SK-N-SH (cell line): ENCODE results near the gene CIAO2A. TPM values are rescaled to one million over a fixed set of nuclear protein-coding genes. Genes with fewer than 3 reads are reported as not detected.

Source experiments
- CTCF ChIA-PET: fragments of 300-600, 350-600 bp; formaldehyde crosslinking; extraction: SDS; loops from one replicate; lab custom pipeline; 2021; lab: Yijun Ruan, JAX
- POLR2A ChIA-PET: fragments of 350-600 bp; sonication (Branson Sonifier 250); formaldehyde crosslinking; extraction: SDS; loops from one replicate; lab custom pipeline; 2020; ENCODE audit warnings: antibody characterized with exemption, inconsistent platforms; lab: Yijun Ruan, JAX
- DNase-seq: peaks from one replicate; pipeline ENCODE4 v3.0.0; 2012
- H2AFZ ChIP-seq: fragments of 200-600 bp; sonication (generic); 2 replicates; pipeline ENCODE4 v1.8.1; 2016; ENCODE audit warnings: antibody characterized with exemption, mild to moderate bottlenecking, low read depth
- H3F3A ChIP-seq: fragments of 200-600 bp; sonication (generic); replicated peaks from 2 replicates; pipeline ENCODE3; 2016; ENCODE audit warnings: antibody characterized with exemption, mild to moderate bottlenecking; ENCODE audit not compliant: insufficient read depth
- H3K27ac ChIP-seq, 2 experiments: fragments of 200-500 bp in 1 of 2; fragments of 200-600 bp in 1 of 2; sonication (Bioruptor generic) in 1 of 2; sonication (generic), shearing (Covaris generic) in 1 of 2; 2 replicates each; pipeline versions ENCODE4 v1.5.1 to v1.6.1; 2014 to 2016; ENCODE audit warnings: low read depth in 2 of 2, inconsistent platforms in 1 of 2, low read length in 1 of 2, mild to moderate bottlenecking in 1 of 2, mixed read lengths in 1 of 2
- H3K27me3 ChIP-seq: fragments of 200-600 bp; sonication (generic), shearing (Covaris generic); 2 replicates; pipeline ENCODE4 v1.6.1; 2016; ENCODE audit warnings: mixed run types; ENCODE audit not compliant: insufficient read depth
- H3K36me3 ChIP-seq, 2 experiments: fragments of 200-500 bp in 1 of 2; fragments of 200-600 bp in 1 of 2; sonication (Bioruptor generic) in 1 of 2; sonication (generic) in 1 of 2; replicated peaks in 1 of 2; 2 replicates each; pipeline versions ENCODE3 to v1.5.1; 2014 to 2016; ENCODE audit warnings: low read length in 1 of 2, mild to moderate bottlenecking in 1 of 2; ENCODE audit not compliant: insufficient read depth in 2 of 2, control insufficient read depth in 1 of 2
- H3K4me1 ChIP-seq, 2 experiments: fragments of 200-500 bp in 1 of 2; fragments of 200-600 bp in 1 of 2; sonication (Bioruptor generic) in 1 of 2; sonication (generic), shearing (Covaris generic) in 1 of 2; 2 replicates each; pipeline versions ENCODE4 v1.5.1 to v1.6.1; 2014 to 2016; ENCODE audit warnings: low read depth in 1 of 2, low read length in 1 of 2, mixed run types in 1 of 2; ENCODE audit not compliant: insufficient read depth in 2 of 2, control insufficient read depth in 1 of 2
- H3K4me2 ChIP-seq: fragments of 200-600 bp; sonication (generic), shearing (Covaris generic); 2 replicates; pipeline ENCODE4 v1.6.1; 2017; ENCODE audit warnings: mixed run types
- H3K4me3 ChIP-seq, 2 experiments: fragments of 200-500 bp in 1 of 2; fragments of 200-600 bp in 1 of 2; sonication (Bioruptor generic) in 1 of 2; sonication (generic), shearing (Covaris generic) in 1 of 2; 2 replicates each; pipeline versions ENCODE4 v1.5.1 to v1.8.1; 2014 to 2016; ENCODE audit warnings: low read depth in 2 of 2, inconsistent platforms in 1 of 2, low read length in 1 of 2, mild to moderate bottlenecking in 1 of 2, mixed read lengths in 1 of 2, moderate library complexity in 1 of 2
- H3K79me2 ChIP-seq: fragments of 200-600 bp; sonication (generic); 2 replicates; pipeline ENCODE4 v1.8.1; 2017; ENCODE audit warnings: mild to moderate bottlenecking; ENCODE audit not compliant: insufficient read depth
- H3K9ac ChIP-seq: fragments of 200-600 bp; sonication (generic); 2 replicates; pipeline ENCODE4 v1.6.1; 2017; ENCODE audit warnings: mixed run types
- H3K9me2 ChIP-seq: fragments of 200-600 bp; sonication (generic); 2 replicates; pipeline ENCODE4 v1.6.1; 2017; ENCODE audit warnings: mixed run types
- H3K9me3 ChIP-seq: fragments of 200-600 bp; sonication (generic); 2 replicates; pipeline ENCODE4 v1.6.1; 2017; ENCODE audit warnings: mixed run types, mild to moderate bottlenecking, moderate library complexity
- H4K20me1 ChIP-seq: fragments of 200-600 bp; sonication (generic); 2 replicates; pipeline ENCODE4 v1.6.1; 2017; ENCODE audit warnings: mild to moderate bottlenecking, mixed run types; ENCODE audit not compliant: insufficient read depth
- CHD2 ChIP-seq: fragments of 150-350 bp; IDR thresholded peaks from 2 replicates; pipeline ENCODE4 v1.6.1; 2018; ENCODE audit warnings: low read length; ENCODE audit not compliant: partially characterized antibody
- ELF1 ChIP-seq: IDR thresholded peaks from 2 replicates; pipeline ENCODE4 v1.4.0; 2012
- EP300 ChIP-seq, 2 experiments: IDR thresholded peaks; 2 replicates each; pipeline versions ENCODE4 v1.4.0 to v1.6.1; 2012; ENCODE audit warnings: borderline replicate concordance in 1 of 2, low read depth in 1 of 2, low read length in 1 of 2
- GATA2 ChIP-seq: sonication (generic); formaldehyde crosslinking; IDR thresholded peaks from 2 replicates; pipeline ENCODE4 v1.5.0; 2020; ENCODE audit warnings: mild to moderate bottlenecking, missing genetic modification reagents
- JUND ChIP-seq: IDR thresholded peaks from 2 replicates; pipeline ENCODE4 v1.4.0; 2012
- NFIC ChIP-seq: IDR thresholded peaks from 2 replicates; pipeline ENCODE4 v1.4.0; 2012; ENCODE audit warnings: borderline replicate concordance
- NRF1 ChIP-seq: IDR thresholded peaks from 2 replicates; pipeline ENCODE4 v1.6.1; 2012; ENCODE audit warnings: low read depth, mild to moderate bottlenecking, low read length
- RAD21 ChIP-seq: IDR thresholded peaks from 2 replicates; pipeline ENCODE4 v1.6.1; 2012; ENCODE audit warnings: mild to moderate bottlenecking, low read length
- RCOR1 ChIP-seq: fragments of 150-350 bp; IDR thresholded peaks from 2 replicates; pipeline ENCODE4 v1.6.1; 2017; ENCODE audit warnings: antibody characterized with exemption, low read length
- SIN3A ChIP-seq: IDR thresholded peaks from 2 replicates; pipeline ENCODE4 v1.6.1; 2012; ENCODE audit warnings: low read depth, mild to moderate bottlenecking, low read length, moderate library complexity, borderline replicate concordance
- SMC3 ChIP-seq: IDR thresholded peaks from 2 replicates; pipeline ENCODE4 v1.6.1; 2012; ENCODE audit warnings: low read depth, low read length, improper control_type of control experiment
- TAF1 ChIP-seq: IDR thresholded peaks from 2 replicates; pipeline ENCODE4 v1.6.1; 2012; ENCODE audit warnings: low read depth, mild to moderate bottlenecking, low read length, moderate library complexity, borderline replicate concordance
- TCF12 ChIP-seq: IDR thresholded peaks from 2 replicates; pipeline ENCODE4 v1.4.0; 2012
- TEAD4 ChIP-seq: IDR thresholded peaks from 2 replicates; pipeline ENCODE4 v1.4.0; 2012; ENCODE audit warnings: mild to moderate bottlenecking, borderline replicate concordance; ENCODE audit not compliant: insufficient read depth
- USF2 ChIP-seq: fragments of 150-350 bp; IDR thresholded peaks from 2 replicates; pipeline ENCODE4 v1.6.1; 2017; ENCODE audit warnings: antibody characterized with exemption, low read length, low read depth, borderline replicate concordance
- YY1 ChIP-seq: IDR thresholded peaks from 2 replicates; pipeline ENCODE4 v1.4.0; 2012; ENCODE audit warnings: low read depth, mild to moderate bottlenecking
- WGBS: methylation state at CpG from one replicate; pipeline ENCODE4 v1.1.6; 2017; ENCODE audit warnings: low lambda C conversion rate; 5-methylcytosine and 5-hydroxymethylcytosine counted together
- polyA plus RNA-seq, 3 experiments: library from polyadenylated mRNA; depleted of rRNA; stranded (reverse); fragments of >200 nt; gene quantifications; 2 replicates each; pipeline ENCODE4 v1.2.3, GENCODE V29; 2012
- TF ChIP-seq, protein P1 (sequence below): IDR thresholded peaks from 2 replicates; pipeline ENCODE4 v1.6.1; 2012; ENCODE audit warnings: mild to moderate bottlenecking, low read depth, low read length, moderate library complexity
- TF ChIP-seq, protein P2 (sequence below): fragments of 150-350 bp; IDR thresholded peaks from 2 replicates; pipeline ENCODE4 v1.6.1; 2016; ENCODE audit warnings: mild to moderate bottlenecking, low read depth, low read length
- TF ChIP-seq, protein P3 (sequence below): IDR thresholded peaks from 2 replicates; pipeline ENCODE4 v1.4.0; 2012; ENCODE audit warnings: low read depth, borderline replicate concordance

CIAO2A gene
- polyA plus RNA-seq, 1 of the 3 experiments (the other 2 are of a cell fraction), result 65.3 TPM

DNA sequence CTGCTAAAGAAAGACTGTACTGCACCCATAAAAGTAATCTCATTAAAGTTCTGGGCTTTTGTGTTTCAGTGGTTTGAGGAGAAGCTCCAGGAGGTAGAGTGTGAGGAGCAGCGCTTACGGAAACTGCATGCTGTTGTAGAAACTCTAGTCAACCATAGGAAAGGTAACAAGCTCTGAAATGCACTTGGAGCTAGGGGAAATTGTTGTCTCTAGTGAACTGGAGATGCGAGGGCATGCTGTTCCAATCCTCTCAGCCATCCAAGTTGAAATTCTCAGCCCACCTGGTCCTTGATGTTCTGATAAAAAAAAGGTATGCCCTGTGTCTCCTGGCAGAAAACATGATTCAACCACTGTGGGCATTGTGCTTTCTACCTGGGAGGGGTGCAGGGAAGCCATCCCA is 36.5 kb upstream of the CIAO2A start:
- Histone ChIP-seq H2AFZ (no peak overlapping the region), H3K4me3 (no peak overlapping the region), H3K9me2 (no peaks in the 10 kb centered on the region), H3K4me1 (peaks cover 0 to 4% of the 10 kb centered on the region in 2 experiments; a peak in 1 of 4 replicates), H3K27me3 (no peaks in the 10 kb centered on the region), H4K20me1 (no peaks in the 10 kb centered on the region), H3K79me2 (no peaks in the 10 kb centered on the region), H3K36me3 (peaks cover 58 to 83% of the 10 kb centered on the region in 2 experiments), H3K9ac (no peak overlapping the region), H3K27ac (no peak overlapping the region), H3K9me3 (no peaks in the 10 kb centered on the region), H3F3A (no peaks in the 10 kb centered on the region), H3K4me2 (no peak overlapping the region)
- ChIA-PET POLR2A (no interaction called here), CTCF (interaction anchor here (1.0 to 6.2 kb wide), 3 partner anchors 19 to 33 kb away, joined by 3 to 25 read pairs (median 4); no protein-coding TSS in a partner anchor)
- DNase-seq, result no peak
- WGBS, result 96% methylated on average over 3 of the region's 3 CpGs
- TF ChIP-seq TEAD4, result no peak
- TF ChIP-seq NFIC, result no peak
- TF ChIP-seq SMC3, result no peak
- TF ChIP-seq JUND, result no peak
- TF ChIP-seq CHD2, result no peak
- TF ChIP-seq ELF1, result no peak
- no peak for TF ChIP-seq USF2
- no peak for TF ChIP-seq GATA2 (CRISPR knock-in tag)
- TF ChIP-seq, protein P1, sequence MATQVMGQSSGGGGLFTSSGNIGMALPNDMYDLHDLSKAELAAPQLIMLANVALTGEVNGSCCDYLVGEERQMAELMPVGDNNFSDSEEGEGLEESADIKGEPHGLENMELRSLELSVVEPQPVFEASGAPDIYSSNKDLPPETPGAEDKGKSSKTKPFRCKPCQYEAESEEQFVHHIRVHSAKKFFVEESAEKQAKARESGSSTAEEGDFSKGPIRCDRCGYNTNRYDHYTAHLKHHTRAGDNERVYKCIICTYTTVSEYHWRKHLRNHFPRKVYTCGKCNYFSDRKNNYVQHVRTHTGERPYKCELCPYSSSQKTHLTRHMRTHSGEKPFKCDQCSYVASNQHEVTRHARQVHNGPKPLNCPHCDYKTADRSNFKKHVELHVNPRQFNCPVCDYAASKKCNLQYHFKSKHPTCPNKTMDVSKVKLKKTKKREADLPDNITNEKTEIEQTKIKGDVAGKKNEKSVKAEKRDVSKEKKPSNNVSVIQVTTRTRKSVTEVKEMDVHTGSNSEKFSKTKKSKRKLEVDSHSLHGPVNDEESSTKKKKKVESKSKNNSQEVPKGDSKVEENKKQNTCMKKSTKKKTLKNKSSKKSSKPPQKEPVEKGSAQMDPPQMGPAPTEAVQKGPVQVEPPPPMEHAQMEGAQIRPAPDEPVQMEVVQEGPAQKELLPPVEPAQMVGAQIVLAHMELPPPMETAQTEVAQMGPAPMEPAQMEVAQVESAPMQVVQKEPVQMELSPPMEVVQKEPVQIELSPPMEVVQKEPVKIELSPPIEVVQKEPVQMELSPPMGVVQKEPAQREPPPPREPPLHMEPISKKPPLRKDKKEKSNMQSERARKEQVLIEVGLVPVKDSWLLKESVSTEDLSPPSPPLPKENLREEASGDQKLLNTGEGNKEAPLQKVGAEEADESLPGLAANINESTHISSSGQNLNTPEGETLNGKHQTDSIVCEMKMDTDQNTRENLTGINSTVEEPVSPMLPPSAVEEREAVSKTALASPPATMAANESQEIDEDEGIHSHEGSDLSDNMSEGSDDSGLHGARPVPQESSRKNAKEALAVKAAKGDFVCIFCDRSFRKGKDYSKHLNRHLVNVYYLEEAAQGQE, result no peak
- TF ChIP-seq, protein P2, sequence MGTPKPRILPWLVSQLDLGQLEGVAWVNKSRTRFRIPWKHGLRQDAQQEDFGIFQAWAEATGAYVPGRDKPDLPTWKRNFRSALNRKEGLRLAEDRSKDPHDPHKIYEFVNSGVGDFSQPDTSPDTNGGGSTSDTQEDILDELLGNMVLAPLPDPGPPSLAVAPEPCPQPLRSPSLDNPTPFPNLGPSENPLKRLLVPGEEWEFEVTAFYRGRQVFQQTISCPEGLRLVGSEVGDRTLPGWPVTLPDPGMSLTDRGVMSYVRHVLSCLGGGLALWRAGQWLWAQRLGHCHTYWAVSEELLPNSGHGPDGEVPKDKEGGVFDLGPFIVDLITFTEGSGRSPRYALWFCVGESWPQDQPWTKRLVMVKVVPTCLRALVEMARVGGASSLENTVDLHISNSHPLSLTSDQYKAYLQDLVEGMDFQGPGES, result no peak
- no peak for TF ChIP-seq YY1
- no peak for TF ChIP-seq RAD21
- no peak for TF ChIP-seq EP300 (IDR thresholded peaks at IDR 0.05; ENCODE audit: borderline replicate concordance in 1 of 2, low read depth in 1 of 2, low read length in 1 of 2)
- TF ChIP-seq TCF12, result no peak
- TF ChIP-seq, protein P3, sequence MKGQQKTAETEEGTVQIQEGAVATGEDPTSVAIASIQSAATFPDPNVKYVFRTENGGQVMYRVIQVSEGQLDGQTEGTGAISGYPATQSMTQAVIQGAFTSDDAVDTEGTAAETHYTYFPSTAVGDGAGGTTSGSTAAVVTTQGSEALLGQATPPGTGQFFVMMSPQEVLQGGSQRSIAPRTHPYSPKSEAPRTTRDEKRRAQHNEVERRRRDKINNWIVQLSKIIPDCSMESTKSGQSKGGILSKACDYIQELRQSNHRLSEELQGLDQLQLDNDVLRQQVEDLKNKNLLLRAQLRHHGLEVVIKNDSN, result no peak
- no peak for TF ChIP-seq SIN3A
- no peak for TF ChIP-seq RCOR1
- TF ChIP-seq TAF1, result no peak
- no peak for TF ChIP-seq NRF1
